GM18498 (cell line): ENCODE data around the gene PTCH2.
"Not testable (repeated sequence)": the region's sequence is repeated elsewhere in the genome, so short reads cannot be mapped to it uniquely, and the experiment has no call there.

ENCODE experiments used
- ATAC-seq: cut with Tn5 transposase; IDR thresholded peaks from one replicate; pipeline ENCODE4 v1.9.1; 2021; ENCODE audit warnings: mild to moderate bottlenecking, moderate library complexity; ENCODE audit not compliant: unreplicated experiment

PTCH2 gene

GRCh38 chr1:44820328-44821239 is 22.5 kb downstream of the PTCH2 start:
- ATAC-seq: no peak

- ATAC-seq: peak; percentile 83
Measured at GRCh38 chr1:44819608-44820327, 23.3 kb downstream of the PTCH2 start.

- ATAC-seq: no peak
Measured at GRCh38 chr1:44819196-44819607, 23.9 kb downstream of the PTCH2 start.

- no peak for ATAC-seq
Measured at GRCh38 chr1:44817771-44818495, 25.1 kb downstream of the PTCH2 start.

- ATAC-seq: no peak
Measured at GRCh38 chr1:44817307-44817706, 25.7 kb downstream of the PTCH2 start.

GRCh38 chr1:44815926-44816325 is 27.1 kb downstream of the PTCH2 start:
- not testable (repeated sequence) for ATAC-seq

- ATAC-seq: no peak
Measured at GRCh38 chr1:44812822-44813543, 30.1 kb downstream of the PTCH2 start.

GRCh38 chr1:44811234-44811633 is 31.8 kb downstream of the PTCH2 start:
- ATAC-seq: no peak

GRCh38 chr1:44810762-44811105 is 32.3 kb downstream of the PTCH2 start:
- not testable (repeated sequence) for ATAC-seq

- no peak for ATAC-seq
Measured at GRCh38 chr1:44810101-44810761, 32.8 kb downstream of the PTCH2 start.

- peak; percentile 44 for ATAC-seq
Measured at GRCh38 chr1:44808938-44809917, 33.8 kb downstream of the PTCH2 start.

- no peak for ATAC-seq
Measured at GRCh38 chr1:44808063-44808937, 34.8 kb downstream of the PTCH2 start, which contains the start of gene BTBD19. BTBD19 (plus strand) TSS chr1:44808523; CDS start chr1:44808821, 298 bp downstream.

- ATAC-seq: no peak
Measured at GRCh38 chr1:44807364-44808062, 35.5 kb downstream of the PTCH2 start.

GRCh38 chr1:44806704-44807363 is 36.2 kb downstream of the PTCH2 start, which contains the start of gene DYNLT4:
DYNLT4 (minus strand) TSS chr1:44807351; CDS start chr1:44806668, 683 bp downstream.
- ATAC-seq: no peak

- no peak for ATAC-seq
Measured at GRCh38 chr1:44806025-44806703, 36.9 kb downstream of the PTCH2 start.
